GM21390 (cell line): ENCODE results near the gene TBCK.

Experiments
- ATAC-seq: cut with Tn5 transposase; IDR thresholded peaks from one replicate; pipeline ENCODE4 v1.9.1; 2021; ENCODE audit not compliant: unreplicated experiment

TBCK gene

DNA sequence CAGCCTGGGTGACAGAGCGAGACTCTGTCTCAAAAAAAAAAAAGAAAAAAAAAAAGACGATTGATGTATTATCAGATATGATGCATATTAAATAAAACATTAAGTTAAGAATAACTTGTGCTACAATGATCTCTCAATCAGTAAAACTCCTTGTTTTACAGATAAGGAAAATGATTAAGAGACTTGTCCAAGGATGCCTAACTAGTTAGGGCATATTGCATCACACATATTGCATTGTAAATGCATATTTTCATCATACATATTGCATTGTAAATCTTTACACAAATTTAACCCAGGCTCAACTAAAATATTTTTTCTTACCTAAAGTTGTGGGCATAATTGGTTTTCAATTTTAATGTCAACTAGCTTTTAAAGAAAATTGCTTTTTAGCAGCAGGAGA lies 26.3 kb downstream of the TBCK start:
- no peak for ATAC-seq

DNA sequence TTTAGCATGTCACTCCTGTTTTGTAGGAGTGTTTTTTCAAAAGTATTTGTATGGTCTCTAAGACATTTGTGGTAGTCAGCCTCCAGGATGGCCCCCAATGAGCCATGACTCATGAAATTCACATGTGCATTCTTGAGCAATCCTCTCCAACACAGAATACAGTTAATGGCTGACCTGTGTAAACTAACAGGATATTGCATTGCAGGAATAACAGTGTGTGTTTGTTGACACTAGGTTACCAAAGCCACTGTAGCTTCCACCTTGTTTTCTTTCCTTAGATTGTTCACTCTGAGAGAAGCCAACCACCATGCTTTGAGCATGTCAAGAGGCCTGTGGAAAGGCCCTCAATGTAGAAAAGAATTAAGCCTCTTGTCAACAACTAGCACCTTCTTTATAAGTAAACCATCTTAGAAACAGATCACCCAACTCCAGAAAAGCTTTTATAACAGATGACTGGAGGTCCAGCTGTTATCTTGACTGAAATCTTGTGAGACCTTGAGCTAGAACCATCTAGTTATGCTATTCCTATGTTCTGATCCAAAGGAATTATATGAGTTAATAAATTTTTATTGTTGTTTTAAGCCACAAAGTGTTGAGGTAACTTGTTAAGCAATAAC lies 28.5 kb downstream of the TBCK start:
- no peak for ATAC-seq

DNA sequence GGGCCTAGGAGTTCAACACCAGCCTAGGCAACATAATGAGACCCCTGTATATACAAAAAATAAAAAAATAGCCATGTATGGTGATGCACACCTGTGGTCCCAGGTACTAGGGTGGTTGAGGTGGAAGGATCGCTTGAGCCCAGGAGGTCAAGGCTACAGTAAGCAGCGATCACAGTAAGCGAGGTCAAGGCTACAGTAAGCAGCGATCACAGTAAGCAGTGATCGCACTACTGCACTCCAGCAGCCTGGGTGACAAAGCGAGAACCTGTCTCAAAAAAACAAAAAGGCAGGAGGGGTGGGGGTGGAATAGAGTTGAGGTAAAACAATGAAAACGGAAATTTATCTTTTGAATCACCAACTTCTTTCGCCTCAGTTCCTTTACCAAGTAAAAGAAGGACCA lies 29.4 kb downstream of the TBCK start:
- no peak for ATAC-seq

DNA sequence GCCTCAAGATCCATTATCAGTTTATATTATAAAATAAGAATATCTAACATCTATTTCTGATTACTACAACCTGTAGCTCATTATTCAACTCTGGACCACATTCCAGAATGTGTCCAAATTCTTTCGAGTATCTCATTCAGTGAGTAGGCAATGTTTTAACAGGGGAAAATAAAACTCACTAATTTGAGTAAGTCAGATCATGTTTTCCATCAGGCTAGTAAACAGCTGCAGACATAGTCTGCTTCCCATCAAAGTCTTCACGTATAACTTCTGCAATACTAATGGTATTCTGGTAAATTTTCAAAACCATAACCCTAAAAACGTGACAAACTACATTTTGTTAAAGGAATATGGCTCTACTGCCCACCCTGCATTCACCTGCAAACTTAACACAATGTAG lies 31.8 kb downstream of the TBCK start:
- no peak for ATAC-seq

DNA sequence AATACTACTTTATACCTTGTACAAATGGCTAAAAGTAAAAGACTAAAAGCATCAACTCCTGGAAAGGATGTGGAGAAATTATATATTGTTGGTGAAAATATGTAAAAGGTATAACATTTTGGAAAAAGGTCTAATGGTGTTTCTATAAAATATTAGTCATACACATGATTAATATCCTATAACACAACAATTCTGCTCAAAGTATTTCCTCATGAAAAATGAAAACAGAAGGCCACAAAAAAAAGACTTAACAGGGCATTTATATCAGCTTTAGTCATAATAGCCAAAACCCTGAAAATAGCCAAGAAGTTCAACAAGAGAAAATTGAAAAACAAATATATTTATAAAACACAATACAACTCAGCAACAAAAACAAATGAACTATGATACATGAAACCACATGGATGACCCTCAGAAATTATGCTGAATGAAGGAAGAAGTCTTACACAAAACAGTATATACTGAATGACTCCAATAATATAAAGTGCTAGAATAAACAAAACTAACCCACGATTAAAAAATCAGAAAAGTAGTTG lies 38.8 kb downstream of the TBCK start:
- no peak for ATAC-seq

DNA sequence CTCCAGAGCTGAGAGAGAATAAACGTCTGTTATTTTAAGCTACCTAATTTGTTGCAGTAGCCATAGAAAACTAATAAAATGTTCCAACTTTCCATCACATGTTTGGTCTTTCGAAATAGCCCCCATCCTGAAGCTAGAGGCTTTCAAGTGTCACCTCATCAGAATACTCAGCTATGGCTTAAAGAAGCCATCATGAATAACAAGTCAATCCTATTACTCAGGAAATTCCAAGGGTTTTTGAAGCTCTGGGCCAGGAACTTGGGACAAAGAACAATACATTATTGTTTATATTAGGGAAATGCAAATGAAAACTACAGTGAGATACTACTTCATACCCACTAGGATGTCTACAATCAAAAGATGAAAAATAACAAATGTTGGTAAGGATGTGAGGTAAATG lies 42.2 kb downstream of the TBCK start:
- no peak for ATAC-seq

DNA sequence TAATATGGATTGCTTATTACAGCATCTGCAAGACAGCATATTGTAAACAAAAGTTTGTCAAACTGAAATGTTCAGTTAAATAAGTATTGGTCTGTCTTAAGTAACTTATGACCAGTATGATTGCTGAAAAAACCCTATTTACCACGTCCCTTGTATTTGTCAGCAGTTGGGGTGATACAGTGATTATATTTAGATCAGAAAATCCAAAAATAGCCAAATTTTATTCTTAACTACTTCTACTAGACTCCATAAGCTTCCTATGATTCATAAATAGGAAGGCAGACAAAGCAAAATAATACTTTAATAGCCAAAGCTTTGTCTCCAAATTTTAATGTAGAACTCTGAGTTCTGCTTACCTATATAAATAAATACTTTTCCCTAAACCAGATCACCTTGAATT lies 45.3 kb downstream of the TBCK start:
- ATAC-seq = no peak

DNA sequence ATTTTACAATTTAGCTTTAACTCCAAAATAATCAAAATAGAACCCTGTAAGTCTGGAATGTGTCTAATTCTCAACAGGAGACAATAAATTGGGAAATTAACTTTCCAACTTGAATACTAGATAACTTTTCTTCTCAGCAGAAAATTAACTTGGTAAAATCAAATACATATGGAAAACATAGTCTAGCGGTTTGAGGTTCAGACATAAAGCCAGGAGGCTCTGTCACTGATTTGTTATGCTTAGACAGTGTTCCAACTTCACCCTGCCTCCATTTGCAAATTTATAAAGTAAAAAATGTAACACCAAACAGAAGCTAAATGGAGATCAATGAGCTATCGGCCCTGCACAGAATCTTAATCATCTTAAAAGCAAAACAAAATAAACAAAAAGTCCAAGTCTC lies 46.3 kb downstream of the TBCK start:
- ATAC-seq = no peak

DNA sequence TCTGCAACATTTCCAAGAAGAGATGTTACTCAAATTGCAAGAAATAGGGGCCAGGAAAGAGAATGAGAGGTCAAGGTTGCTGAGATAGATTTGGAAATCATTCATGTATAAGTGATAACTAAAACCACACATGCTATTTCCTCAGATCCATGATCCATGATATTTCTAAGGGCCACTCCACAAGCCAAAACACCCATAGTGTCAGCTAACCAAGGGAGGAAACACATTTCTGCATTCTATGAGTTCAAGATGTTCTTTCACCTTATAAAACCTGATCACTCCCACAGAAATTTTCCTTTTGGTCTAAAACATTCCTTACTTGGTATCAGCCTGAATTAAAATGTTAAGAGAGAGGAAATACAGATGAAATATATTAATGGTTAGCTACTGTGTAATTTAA lies 47.2 kb downstream of the TBCK start:
- no peak for ATAC-seq

DNA sequence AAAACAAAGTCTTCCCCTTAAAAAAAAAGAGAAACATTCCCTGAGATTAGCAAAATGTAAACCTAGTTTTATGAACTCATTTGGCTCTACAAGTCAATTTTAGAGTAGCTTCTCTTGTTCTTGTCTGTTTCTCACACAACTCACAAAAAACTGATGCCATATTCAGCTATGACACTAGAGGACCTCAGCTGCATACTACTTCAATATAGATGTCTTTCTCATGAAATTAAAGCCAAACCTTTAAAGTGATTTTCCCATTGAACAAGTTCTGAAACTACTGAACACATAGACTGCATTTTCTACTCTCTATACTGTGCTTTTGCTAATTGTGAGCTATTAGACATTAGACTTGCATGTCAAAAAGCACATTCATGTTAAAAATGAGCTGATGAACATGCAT lies 49.8 kb downstream of the TBCK start:
- ATAC-seq = peak; percentile 68

DNA sequence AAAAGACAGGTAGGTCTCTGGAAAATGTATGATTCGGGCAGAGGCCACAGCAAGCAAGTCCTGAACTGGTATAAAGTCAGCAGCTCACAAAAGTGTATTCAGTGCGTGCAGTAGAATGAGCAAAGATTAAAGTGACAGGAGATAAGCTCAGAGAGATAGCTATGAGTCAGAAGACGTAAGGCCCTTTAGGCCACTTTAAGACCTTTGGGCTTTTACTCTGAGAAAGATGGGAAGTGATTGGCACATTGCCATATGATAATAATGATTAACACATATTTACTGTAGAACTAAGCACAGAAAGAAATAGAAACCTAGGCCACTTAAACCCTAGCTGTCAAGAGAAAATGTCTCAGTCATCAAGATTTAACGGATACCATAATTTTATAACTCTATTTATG lies 51.7 kb downstream of the TBCK start:
- no peak for ATAC-seq

DNA sequence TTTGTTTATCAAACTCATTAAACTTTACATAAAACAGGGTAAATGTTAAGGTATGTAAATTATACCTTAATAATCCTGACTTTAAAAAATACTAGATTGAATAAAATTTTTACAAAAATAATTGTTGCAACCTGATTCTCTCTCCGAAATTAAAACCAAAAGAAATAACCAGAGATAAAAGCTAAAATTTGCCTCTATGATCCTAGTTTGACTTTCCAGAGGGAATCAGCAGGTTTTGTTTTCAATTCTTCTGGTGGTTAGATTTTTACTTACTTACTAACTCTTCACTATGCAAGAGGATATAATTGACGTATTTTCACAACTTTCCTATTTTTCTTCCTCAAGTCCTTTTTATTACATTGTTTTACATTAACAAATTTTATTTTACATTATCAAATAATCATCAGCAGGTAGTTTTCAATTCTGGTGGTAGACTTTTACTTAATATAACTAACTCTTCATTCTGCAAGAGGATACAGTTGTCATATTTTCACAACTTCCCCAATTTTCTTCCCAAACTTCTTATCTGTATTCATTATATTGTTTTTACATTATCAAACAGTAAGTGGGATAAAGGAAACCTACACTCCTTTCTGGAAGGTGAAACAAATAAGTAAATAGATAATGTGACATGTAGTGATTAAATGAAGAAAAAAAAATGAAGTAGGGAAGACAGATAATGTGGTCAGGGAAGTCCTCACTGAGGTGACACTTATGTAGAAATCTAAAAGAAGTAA lies 52.2 kb downstream of the TBCK start:
- ATAC-seq = no peak

DNA sequence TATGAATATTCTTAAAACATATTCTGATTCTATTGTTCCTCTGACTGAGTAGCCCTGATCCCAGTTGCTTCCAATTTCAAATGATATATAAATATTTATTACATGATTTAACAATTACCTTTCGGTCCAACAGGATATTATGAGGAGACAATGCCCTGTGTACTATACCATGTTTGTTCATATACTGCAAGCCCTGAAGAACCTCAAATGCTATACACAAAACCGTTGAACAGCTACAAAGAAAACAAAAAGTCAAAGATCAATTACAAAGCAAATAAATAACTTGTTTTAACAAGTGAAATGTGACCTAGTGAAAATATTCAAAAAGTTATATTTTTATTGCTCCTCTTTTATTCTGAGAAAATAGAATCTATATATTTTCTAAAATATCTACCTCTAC lies 54.0 kb downstream of the TBCK start:
- ATAC-seq = no peak

DNA sequence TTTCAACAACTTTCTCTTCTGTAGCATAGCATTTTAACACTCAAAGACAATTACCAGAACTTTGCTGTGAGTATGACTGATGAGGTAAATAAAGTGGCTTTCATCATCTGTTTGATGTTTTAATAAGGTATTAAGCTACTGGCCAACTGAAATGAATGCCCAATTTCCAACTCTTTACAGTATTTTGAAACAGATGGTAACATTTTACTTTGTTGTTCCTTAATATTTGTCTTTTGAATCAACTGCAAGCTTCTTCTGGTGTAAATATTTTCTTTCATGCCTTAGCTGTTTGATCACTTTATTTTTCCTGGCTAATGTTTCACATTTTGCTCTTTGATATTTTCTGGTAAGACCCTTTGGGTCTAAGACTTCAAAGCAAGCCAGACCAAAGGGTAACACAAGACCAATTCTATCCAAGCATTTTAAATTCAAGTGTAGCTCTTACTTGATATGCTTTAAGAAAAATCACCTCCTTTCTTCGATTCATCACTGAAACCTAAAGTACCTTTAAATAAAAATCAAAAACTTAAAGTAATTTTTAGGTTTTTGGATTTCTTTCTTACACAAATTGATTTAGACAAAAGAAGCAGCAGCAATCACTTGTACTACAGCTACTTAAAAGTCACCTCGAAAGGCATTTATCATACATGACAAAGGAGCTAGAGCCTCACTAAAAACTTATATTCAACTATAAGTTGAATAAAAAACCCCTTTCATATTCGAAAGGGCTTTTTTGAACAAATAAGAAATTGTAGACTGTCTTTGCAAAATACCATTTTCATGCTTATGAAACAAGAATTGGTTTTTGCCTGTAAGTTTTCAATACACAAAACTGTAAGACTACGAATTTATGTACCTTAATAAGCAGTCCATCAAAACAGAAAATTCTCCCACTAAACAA lies 57.6 kb downstream of the TBCK start:
- no peak for ATAC-seq

DNA sequence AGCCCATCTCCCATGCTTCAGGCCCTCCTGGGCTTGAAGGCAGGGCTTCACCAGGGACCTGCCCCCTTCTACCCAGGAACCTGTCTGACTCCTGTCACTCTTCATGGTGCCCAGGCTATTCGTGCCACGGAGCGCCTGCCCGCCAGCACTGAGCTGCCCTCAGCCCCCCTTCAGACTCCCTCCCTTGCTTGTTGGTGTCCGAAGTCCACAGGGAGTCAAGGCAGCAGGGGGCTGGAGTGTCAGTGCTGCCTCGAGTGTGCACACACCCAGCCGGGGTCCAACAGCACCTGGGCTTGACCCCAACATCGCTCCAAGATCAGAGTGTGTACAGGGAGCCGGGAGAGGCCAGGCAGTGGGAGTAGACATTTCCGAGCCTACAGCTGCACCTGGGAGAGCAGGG lies 59.8 kb downstream of the TBCK start:
- ATAC-seq = no peak

DNA sequence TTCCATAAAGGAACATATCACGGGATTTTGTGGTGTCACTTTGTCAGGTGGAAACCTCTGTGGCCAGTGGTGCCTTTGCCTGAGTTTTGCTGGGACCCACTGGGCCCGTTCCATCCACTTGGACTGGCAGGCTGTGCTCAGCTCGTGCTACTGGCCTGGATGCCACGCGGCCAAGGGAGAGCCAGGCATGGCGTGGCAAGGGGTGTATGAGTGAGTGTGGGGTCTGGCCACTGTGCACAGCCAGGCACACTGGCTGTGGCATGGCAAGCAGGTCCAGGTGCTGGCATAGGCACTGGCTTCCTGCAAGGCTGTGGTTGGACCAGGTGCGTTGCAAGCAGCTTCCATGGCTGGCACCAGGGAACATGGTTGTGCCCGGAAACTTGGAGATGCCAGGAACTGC lies 60.8 kb downstream of the TBCK start:
- ATAC-seq = no peak

DNA sequence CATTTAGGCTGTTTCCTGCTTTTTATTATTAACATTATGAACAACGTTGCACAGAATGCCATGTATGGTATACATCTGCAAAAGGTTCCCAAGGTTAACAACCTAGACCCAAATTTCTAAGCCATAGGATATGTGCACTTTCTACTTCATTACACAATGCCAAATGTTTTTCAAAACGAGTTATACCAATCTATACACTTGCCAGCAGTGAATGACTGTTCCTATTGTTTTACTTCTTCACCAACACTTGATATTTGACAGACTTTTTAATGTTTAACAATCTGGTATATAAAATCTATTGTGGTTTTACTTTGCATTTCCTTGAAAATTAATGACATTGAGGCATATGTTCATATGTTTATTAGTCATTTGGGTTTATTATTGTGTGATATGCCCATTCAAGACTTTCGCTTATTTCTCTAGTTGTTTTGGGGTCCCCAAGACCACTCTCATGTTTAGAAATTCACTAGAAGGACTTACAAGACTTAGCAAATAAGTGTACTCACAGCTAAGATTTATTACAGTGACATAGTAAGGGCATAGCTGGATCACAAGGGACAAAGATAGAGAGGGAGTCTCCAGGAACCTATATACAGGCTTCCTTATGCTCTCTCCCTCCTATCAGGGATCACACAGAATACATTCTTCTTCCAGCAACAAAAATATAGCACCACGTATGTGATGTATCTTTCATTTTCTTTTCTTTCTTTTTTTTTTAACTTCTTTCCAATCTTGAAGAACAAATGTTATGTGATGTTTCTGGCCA lies 62.5 kb downstream of the TBCK start:
- ATAC-seq = no peak

DNA sequence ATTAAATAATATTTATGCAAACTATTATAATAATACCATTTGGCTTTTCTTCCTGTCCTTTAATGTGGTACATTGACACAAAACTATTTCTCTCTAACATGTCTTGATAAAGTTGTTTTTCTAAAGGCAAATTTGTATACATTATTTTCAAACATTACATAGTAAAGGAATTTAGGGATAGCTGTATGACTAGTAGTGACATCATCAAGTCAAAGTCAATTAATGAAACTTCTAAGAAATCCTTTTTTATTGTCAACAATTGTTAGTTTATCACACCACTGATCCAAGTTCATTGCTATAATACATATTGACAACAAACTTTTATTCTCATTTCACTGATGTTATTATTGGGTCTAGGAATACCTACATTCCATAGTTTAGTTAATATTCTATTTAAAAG lies 68.4 kb downstream of the TBCK start:
- no peak for ATAC-seq

DNA sequence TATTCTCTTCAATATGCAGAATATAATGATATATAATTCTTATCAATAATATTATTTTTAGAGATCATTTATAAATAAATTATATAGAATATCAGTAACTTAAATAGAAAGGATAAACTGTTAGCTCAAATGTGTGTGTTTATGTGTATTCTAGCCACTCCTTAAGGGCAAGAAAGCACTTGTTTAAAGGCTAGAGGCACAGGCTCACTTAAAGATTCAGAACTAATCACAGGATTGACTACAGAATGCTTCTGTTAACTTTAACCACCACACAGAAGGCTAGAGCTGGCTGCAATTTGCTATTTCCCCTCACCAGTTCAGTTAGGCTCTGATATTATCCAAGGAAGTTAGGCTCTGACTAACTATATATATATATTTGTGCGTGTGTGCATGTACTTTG lies 69.6 kb downstream of the TBCK start:
- no peak for ATAC-seq

DNA sequence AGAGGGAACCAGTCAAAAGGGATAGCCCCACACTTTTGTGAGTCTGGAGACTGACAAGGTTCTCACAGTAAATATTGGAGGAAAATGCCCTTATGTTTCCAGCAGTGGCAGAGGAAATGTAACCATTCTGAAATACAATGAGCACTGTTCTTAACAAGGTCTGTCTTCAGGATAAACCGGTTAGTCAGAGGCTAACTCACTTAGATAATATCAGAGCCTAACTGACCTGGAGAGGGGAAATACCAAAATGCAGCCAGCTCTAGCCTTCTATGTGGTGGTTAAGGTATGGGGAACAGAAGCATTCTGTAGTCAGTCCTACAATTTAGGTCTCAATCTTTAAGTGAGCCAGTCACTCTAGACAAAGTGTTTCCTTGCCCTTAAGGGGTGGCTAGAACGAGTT lies 70.8 kb downstream of the TBCK start:
- no peak for ATAC-seq

DNA sequence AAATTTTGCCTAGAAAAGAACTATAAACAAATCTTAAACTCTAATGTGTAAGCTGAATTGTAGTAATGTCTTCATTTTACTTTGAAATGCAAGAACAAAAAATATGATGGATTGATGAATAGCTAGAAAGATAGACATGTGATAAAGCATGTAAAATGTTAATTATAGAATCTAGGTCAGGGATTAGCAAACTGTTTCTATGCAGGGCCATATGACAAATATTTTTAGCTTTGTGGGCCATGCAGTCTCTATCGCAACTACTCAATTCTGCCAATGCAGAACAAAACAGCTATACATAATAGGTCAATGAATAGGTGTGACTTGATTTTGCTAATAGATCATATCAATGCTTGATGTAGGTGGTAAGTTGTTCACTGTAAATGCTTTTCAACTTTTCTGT lies 75.3 kb downstream of the TBCK start:
- ATAC-seq = no peak
